ENCODE results near the gene HGFAC.
"Not testable (repeated sequence)": the region's sequence is repeated elsewhere in the genome, so short reads cannot be mapped to it uniquely, and the experiment has no call there.

Gene HGFAC

DNA sequence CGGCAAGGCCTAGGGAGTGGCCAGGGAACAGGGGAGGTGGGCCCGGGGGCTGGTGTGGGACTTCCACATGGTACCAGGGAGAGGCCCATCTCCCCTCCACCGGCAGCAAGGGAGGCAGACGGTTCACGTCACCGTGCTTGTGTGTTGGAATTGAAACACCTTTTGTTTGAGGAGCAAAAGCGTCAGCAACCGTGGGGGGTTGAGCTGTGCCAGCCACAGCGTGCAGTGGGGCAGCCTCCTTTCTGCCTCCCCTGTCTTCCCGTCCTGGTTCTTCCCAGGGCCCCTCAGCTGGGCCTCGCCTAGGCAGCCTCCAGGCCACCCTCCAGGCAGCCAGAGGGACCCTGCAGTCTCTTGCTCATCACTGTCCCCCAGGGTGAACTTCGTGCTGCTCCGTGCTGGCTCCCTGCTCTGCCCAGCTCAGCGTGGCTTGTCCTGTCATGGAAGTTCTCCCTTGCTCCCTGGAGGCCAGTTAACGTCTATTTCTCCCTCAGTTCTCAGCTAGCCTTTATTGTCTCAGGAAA, 32.1 kb upstream of the HGFAC start:
- POLR2A ChIA-PET: no interaction called here
- H3K4me3 ChIP-seq (ENCODE audit: low read depth, low read length): no peak overlapping the region
- CTCF ChIA-PET: interaction anchor here (1.0 to 1.1 kb wide), 2 partner anchors 9 to 64 kb away, joined by 3 read pairs; no protein-coding TSS in a partner anchor
- DNase-seq (ENCODE audit: low read depth, low spot score): no peak
- TF ChIP-seq, protein P1, sequence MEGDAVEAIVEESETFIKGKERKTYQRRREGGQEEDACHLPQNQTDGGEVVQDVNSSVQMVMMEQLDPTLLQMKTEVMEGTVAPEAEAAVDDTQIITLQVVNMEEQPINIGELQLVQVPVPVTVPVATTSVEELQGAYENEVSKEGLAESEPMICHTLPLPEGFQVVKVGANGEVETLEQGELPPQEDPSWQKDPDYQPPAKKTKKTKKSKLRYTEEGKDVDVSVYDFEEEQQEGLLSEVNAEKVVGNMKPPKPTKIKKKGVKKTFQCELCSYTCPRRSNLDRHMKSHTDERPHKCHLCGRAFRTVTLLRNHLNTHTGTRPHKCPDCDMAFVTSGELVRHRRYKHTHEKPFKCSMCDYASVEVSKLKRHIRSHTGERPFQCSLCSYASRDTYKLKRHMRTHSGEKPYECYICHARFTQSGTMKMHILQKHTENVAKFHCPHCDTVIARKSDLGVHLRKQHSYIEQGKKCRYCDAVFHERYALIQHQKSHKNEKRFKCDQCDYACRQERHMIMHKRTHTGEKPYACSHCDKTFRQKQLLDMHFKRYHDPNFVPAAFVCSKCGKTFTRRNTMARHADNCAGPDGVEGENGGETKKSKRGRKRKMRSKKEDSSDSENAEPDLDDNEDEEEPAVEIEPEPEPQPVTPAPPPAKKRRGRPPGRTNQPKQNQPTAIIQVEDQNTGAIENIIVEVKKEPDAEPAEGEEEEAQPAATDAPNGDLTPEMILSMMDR (IDR thresholded peaks at IDR 0.05; ENCODE audit: insufficient read depth, low read length, missing control alignments): no peak

DNA sequence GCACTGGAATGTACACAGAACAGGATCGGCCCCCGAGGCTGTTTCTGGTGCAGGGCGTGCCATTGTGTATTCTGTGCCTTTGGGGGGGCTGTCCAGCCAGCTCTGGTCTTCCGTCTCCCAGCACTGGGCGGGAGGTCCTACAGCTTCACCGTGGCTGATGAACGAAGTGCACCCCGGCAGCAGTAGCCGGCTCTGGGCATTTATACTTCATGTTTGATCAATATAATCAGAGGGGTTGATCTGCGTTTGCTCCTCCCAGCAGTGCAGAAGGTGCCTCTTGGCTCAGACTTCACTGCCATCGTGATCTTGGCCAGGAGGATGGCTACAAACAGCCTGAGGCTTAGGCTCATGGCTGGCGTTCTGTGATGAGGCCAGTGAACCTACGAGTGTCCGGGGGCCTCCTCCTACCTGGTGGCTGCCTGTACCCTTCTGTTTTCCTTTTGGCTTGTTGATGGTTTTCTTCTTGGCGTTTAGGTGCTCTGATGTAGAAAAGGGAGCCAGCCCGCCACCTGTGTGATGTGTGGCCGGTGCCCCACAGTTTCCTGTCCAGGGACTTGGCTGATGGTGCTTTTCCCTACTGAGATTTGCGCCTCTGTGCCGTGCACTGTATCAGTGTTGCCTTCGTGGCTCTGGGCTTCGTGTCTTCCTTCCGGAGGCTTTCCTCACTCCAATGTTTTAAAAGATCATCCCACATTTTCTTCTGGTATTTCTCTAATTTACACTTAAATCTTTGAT, 31.2 kb upstream of the HGFAC start:
- POLR2A ChIA-PET: no interaction called here
- CTCF ChIA-PET: interaction anchor here (1.0 to 1.1 kb wide), 2 partner anchors 8 to 64 kb away, joined by 3 read pairs; no protein-coding TSS in a partner anchor
- TF ChIP-seq, protein P1 (IDR thresholded peaks at IDR 0.05; ENCODE audit: insufficient read depth, low read length, missing control alignments): no peak

DNA sequence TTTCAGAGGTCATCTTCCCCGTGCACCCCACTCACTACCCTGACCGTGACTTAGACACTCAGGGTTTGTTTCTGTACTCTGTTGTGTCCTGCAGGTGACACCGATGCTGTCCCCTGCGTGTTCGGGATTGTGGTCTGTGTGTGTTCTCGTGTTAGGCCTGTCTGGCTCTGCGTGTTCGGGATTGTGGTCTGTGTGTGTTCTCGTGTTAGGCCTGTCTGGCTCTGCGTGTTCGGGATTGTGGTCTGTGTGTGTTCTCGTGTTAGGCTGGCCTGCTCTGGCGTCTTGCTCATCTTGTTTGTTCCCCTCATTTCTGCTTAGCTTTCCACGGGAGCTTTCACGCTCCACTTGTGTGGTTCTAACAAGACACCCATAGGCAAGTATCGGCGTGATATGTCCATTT, 30.6 kb upstream of the HGFAC start:
- CTCF ChIA-PET; H3K4me3 ChIP-seq (ENCODE audit: low read depth, low read length); POLR2A ChIA-PET; DNase-seq (ENCODE audit: low read depth, low spot score): not testable (repeated sequence)

More for the DNA sequence above, 31.2 kb upstream of the HGFAC start:
- DNase-seq (ENCODE audit: low read depth, low spot score): no peak
- H3K4me3 ChIP-seq (ENCODE audit: low read depth, low read length): no peak overlapping the region

DNA sequence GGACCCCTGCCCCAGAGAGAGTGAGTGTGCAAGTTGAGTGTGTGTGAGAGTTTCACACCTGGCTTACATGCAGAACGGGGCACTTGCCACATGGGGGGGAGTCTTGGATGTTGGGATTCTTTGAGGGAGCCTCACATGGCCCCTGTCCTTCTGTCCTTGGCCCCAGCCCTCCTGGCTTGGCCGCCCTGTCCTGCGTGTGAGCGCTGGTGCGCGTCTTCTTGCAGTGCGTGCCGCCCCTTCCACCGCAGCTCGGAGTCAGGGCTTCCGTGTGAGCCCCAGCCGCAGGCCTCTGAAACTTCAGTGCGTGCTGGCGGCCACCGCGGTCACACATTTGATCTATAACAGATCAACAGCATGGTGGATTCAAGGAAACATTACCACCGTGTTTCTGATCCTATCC, 30.1 kb upstream of the HGFAC start:
- TF ChIP-seq, protein P1 (IDR thresholded peaks at IDR 0.05; ENCODE audit: insufficient read depth, low read length, missing control alignments): no peak
- CTCF ChIA-PET: no interaction called here
- H3K4me3 ChIP-seq (ENCODE audit: low read depth, low read length): no peak overlapping the region

DNA sequence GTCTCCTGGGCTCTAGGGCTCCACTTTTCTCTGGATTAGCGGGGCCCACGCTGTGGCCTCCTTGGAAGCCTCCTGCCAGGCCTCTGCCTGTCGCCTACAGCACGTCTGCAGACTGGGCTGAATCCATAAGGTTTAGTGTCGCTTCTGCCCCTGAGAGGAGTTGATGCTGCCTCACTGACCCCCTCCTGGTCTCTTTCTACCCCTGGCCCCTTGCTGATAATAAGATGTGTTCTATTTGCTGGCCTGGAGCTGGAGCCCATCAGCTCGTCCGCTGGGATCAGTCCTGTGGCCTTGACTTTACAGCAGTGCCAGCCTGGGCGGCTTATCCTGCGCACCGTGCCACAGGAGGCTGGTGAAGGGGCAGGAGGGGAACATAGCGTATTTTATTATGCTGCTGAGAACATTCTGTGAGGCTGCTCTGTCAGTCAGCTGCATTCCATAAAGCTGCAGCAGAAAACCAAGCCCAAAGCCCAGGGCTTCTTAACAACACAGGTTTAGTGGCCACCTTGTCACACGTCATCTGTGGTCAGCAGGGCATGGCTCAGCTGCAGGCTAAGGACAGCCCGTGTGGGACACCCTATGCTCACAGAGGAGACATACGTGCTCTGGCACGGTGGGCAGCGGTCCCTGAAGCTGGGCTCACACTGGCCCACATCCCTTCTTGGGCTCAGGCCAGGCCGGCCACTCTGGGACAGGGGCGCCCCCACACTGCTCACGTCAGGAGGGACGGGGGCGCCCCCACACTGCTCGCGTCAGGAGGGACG, 29.3 kb upstream of the HGFAC start:
- no peak for DNase-seq (ENCODE audit: low read depth, low spot score)
- POLR2A ChIA-PET: no interaction called here
- TF ChIP-seq, protein P1 (IDR thresholded peaks at IDR 0.05; ENCODE audit: insufficient read depth, low read length, missing control alignments): no peak
- CTCF ChIA-PET: interaction anchor here (0.8 to 1.7 kb wide), 3 partner anchors 8 to 66 kb away, joined by 3 read pairs; no protein-coding TSS in a partner anchor
- H3K4me3 ChIP-seq (ENCODE audit: low read depth, low read length): no peak overlapping the region

More for the DNA sequence above, 30.1 kb upstream of the HGFAC start:
- POLR2A ChIA-PET: no interaction called here
- DNase-seq (ENCODE audit: low read depth, low spot score): no peak

DNA sequence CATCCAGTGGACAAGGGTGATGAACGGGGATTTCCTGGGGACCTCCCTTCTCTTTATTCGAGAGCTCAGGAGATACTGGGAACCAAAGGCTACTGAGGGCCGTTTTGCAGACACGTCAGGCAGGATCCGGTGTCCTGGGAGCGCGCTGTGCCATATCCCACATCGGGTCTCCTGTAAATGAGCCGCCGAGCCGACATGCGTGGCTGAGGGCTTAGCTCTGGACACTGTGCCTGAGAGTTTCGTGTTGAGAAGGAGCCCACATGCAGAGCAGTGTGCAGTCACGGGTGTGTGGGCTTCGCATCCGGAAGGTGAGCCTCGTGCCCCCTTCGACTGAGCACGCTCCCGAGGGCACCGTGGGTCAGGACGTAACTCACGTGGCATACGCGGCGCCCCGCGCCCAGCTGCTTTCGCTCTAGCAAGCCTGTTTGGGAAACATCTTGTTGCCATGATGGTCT, 28.5 kb upstream of the HGFAC start:
- TF ChIP-seq, protein P1 (IDR thresholded peaks at IDR 0.05; ENCODE audit: insufficient read depth, low read length, missing control alignments): no peak
- ChIA-PET POLR2A (no interaction called here), CTCF (interaction anchor here (0.8 to 1.7 kb wide), 3 partner anchors 9 to 67 kb away, joined by 3 read pairs; no protein-coding TSS in a partner anchor)
- H3K4me3 ChIP-seq (ENCODE audit: low read depth, low read length): no peak overlapping the region
- DNase-seq (ENCODE audit: low read depth, low spot score): no peak

Data from AG04449 (cell line).